NCI-H526 (cell line): ENCODE results near the gene MAP3K5.
"Not testable (repeated sequence)": the region's sequence is repeated elsewhere in the genome, so short reads cannot be mapped to it uniquely, and the experiment has no call there.

ENCODE experiments used
- DNase-seq, 2 experiments: peaks; one replicate each; lab custom pipeline; 2025; lab: John Stamatoyannopoulos, UW

The MAP3K5 gene

GRCh38 chr6:136773473-136773796 lies 18.8 kb downstream of the MAP3K5 start:
- no peak for DNase-seq

DNA sequence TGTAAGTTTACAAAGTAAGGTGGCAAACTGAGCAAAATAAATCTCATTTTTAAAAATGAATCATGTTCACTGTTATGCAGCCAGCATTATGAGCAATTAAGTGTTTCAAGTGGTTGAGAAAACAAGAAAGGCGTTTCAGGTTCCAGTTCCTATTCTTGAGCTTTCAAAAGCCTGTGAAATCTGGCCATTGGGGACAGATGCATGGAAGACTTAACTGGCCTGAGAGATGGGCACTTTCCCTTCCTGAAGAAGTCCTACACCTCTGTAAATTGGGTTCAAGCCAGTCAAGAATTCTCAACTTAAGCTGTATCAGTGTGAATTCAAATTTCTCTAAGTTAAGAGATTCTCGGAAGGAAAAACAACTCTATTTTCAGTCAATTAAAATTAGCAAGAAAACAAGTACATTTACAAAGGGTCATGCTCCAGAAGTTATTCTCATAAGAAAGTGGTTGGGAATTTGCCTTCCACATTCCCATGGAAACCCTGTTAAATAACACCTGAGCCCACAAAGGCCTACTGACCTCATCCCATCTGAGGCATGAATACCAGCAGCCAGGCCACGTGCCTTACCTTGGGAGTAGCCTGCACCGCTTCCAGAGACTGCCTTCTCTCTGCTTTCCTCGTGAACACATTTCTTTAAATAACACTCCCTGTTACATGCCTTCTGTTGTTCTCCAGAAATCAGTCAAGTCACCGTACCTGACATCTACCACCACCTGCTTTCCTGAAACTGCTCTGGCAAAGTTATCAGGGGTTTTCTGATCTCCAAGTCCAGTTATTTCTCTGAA lies 19.4 kb downstream of the MAP3K5 start:
- DNase-seq = peak in 1 of 2 experiments; percentile 6

DNA sequence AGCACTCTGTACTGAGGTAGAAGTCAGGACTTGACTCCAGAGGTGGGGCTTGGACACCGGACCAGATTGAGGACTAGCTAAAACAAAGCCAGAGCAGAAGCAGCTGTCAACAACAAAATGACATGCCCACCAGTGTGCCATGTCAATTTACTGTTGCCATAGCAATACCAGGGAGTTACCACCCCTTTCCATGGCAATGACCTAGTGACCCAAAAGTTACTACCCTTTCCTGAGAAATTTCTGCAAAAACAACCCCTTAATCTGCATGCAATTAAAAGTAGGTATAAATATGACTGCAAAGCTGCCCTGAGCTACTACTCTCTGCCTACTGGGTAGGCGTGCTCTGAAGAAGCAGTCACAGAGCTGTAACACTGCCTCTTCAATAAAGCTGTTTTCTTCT lies 21.0 kb downstream of the MAP3K5 start:
- DNase-seq = no peak

DNA sequence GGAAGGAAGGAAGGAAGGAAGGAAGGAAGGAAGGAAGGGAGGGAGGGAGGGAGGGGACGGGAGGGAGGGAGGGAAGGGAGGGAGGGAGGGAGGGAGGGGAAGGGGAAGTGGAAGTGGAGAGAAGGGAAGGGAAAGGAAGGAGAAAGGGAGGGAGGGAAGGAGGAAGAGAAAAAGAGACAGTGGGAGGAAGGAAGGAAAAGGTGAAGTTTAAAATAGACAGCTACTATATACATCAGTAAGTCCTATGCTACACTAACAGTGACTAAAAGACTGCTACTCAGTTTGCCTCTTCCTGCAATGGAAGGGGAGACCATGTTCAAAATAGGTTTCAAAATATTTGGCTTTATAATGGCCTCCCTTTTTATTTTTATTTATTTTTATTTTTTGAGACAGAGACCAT lies 22.5 kb downstream of the MAP3K5 start:
- DNase-seq = no peak

DNA sequence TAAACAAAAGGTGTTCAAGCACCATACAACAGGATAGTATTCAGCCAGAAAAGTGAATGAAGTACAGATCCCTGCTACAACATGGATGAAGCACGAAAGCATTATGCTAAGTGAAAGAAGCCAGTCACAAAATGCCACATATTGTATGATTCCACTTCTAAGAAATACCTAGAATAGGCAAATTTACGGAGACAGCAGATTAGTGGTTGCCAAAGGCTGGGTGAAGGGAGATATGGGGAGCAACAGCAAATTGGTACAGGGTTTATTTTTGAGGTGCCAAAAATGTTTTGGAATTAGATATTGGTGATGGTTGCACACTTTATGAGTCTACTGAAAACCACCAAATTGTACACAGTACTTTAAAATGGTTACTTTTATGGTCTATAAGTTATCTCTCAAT lies 23.2 kb downstream of the MAP3K5 start:
- no peak for DNase-seq

DNA sequence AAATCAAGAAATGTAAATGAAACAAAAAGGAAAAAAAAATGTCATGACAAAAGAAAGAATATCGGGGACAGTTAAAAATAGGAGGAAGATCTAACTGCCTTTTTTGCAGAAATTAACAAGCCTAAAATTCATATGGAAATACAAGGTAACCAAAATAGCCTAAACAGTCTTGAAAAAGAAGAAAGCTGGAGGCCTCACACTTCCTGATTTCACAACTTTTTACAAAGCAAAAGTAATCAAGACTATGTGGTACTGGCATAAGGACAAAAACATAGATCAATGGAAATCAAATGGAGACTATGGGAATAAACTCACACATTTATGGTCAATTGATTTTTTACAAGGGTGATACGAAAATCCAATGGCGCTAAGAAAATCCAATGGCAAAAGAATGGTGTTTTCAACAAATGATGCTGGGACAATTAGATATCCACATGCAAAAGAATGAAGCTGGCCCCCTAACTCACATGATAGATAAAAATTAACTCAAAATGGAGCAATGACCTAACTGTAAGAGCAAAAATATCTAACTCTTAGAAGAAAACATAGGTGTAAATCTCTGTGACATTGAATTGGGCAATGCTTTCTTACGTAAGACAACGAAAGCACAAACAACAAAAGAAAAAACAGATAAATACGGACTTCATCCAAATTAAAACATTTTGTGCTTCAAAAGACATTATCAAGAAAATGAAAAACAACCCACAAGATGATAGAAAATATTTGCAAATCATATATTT lies 24.5 kb downstream of the MAP3K5 start:
- no peak for DNase-seq

DNA sequence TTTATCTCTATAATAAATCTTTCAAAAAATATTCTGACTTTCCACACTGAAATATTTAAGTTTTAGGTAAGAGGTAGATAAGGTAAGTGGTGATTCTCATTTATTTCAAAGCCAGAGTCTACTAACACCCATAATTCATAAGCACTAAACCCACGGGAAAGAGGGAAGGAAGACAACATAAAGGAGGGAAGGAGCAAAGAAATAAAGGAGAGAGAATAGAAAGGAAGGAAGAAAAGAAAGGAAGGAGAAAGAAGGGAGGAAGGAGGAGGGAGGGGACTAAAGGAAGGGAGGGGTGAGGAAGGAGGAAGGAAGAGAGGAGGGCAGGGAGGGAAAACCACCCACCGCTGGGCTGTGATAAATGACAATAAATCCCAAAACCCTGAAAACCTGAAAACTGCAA lies 25.2 kb downstream of the MAP3K5 start:
- DNase-seq = no peak

DNA sequence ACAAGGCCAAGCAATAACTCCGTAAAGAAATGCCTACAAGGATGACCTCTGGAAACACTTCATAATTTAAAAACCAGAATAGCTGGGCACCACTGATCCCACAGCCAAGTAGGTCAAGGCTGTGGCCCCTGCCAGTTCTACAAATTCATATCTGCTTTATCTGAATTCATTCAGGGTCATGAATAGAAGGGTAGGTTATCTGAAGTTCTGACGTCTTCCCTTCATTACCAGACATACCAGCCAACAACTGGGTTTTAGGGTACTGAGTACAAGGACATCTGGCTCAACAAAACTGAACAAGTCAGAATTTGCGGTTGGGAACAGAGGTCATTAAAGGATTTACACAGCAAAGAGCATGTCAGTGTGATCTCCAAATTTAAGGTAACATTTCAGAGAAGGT lies 26.0 kb downstream of the MAP3K5 start:
- DNase-seq = no peak

GRCh38 chr6:136764517-136764993 lies 27.7 kb downstream of the MAP3K5 start:
- no peak for DNase-seq

DNA sequence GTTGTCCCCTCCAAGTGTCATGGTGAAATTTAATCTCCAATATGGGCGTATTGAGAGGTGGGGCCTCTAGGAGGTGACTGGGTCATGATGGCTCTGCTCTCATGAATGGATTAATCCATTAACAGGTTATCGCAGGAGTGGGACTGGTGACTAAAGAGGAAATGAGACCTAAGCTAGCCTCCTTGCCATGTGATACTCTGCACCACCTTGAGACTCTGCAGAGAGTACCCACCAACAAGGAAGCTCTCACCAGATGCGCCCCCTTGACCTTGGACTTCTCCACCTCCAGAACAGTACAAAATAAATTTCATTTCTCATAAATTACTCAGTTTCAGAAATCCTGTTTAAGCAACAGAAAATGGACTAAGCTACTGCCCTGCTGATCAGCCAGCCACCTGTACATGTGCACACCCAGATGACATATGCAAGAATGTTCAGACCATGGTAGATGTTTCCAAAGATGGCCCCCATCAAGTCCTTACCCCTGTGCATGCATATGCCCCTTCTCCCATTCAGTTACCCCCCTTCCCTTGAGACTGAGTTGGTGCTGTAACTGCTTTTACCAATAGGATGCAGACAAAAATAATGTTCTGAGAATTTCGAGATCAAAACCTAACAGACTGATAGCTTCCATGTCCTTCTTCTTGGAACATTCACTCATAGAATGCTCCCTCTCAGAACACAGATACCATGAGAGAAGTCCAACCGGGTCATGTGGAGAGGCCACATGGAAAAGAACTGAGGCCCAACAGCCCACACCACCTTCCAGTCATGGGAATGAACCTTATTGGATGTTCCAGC lies 28.4 kb downstream of the MAP3K5 start:
- DNase-seq = no peak

DNA sequence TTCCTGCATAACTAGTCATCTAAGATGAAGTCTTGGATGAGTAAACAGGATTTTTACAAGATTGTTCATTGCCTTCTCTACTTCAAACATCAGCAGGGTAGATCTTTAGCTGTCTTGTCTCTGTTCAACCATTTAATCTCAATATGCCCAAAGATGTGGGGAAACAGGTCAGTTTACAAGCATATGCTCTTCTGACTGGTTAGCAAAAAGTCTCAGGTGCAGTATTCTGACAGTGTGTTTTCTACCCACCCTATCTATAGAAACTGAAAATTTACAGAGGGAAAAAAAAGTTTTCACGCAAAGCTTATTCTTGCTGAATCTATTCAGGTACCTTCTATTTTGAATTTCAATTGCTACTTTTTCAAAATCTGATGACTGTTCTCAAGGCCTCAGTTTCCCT lies 29.0 kb downstream of the MAP3K5 start:
- no peak for DNase-seq

- peak; percentile 37 to 38 for DNase-seq
Measured at GRCh38 chr6:136762022-136762975, 30.0 kb downstream of the MAP3K5 start.

- peak in 1 of 2 experiments; percentile 14 for DNase-seq
Measured at GRCh38 chr6:136761227-136761922, 30.9 kb downstream of the MAP3K5 start.

DNA sequence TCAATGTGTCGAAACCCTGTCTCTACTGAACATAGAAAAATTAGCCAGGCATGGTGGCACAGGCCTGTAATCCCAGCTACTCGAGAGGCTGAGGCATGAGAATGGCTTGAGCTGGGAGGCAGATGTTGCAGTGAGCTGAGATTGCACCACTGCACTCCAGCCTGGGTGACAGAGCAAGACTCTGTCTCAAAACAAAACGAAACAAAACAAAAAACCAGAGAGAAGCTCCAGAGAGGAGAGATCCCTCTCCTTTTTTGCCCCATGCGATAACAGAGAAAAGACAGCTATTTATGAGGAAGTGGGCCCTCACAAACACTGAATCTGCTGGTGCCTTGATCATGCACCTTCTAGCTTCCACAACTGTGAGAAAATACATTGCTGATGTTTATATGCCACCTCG lies 31.5 kb downstream of the MAP3K5 start:
- not testable (repeated sequence) for DNase-seq

GRCh38 chr6:136757150-136757549 lies 35.1 kb downstream of the MAP3K5 start:
- no peak for DNase-seq

DNA sequence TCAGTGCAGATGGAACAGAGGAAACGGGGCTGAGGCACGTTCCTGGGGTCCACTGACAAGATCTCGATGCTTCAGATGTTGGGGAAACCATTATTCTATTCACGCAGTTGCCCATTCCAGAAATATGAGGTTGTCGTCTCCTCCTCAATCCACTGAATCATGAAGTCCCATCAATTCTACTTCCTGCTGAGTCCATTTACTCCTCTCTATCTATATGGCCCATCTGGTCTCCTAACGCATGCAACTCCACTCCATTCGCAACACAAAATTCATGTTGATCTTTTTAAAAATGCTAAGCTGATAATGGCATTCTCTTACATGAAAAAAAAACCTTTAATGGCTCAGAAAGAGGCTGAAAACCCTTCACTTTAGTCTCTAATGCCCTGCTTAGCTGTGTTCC lies 37.5 kb downstream of the MAP3K5 start:
- no peak for DNase-seq

- DNase-seq = no peak
Measured at GRCh38 chr6:136753624-136754023, 38.7 kb downstream of the MAP3K5 start.

GRCh38 chr6:136752554-136752953 lies 39.7 kb downstream of the MAP3K5 start:
- peak in 1 of 2 experiments; percentile 14 for DNase-seq

DNA sequence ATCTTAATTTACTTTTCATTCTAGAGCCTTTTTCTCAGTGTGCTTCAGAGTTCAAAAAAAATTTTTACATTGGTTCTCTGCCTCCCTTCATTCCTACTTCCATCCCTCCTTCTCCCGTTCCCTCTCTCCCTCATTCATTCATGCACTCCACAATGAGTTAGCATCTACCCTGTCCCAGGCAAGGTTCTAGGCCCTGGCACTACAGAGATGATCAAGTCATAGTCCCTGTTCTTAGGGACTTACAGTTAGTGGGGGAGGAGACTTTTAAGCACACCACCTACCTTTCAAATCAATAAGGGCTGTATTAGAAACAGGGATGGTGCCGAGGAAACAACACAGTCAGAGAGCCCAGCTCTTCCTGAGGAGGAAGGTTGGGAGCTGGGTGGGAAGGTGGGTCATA lies 40.3 kb downstream of the MAP3K5 start:
- DNase-seq = no peak

GRCh38 chr6:136751522-136751956 lies 40.7 kb downstream of the MAP3K5 start:
- no peak for DNase-seq
